ENCODE results near the gene TRPC4AP. TPM values are rescaled to one million over a fixed set of nuclear protein-coding genes. Genes with fewer than 3 reads are reported as not detected.

Gene TRPC4AP
- total RNA-seq, 1 experiment from 2014 or later = 64.8 TPM

- no peak for DNase-seq (ENCODE audit: low read depth)
Observed at GRCh38 chr20:34970846-34971560, 121.6 kb downstream of the TRPC4AP start.

DNA sequence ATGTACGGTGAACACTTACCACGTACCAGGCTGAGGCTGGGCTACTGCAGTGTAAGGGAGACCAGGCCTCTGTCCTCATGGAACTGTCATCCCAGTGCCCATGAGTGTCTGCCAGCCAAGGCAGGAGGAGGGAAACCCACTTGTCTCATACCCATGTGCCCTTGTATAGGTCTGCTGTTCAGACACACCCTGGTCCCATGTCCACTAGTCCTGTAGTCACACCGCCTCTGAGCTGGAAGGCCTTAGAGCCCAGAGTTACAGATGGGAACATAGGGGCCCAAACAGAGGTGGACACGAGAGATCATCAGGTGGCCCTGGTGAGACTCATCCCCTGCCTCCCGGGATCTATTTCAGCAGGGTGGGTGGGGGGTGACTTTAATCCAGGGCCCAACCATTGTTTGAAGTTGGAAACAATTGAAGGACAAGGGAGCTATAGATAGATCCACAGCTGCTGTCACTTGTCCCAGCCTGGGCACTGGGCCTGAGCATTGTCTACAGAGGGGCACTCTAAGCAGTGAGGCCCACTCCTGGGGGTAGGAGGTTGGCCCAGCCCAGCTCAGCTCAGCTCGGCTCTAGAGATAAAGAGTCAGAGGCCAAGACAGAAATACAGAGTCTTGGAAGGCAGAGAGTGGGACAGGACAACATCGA lies 122.3 kb downstream of the TRPC4AP start:
- no peak for DNase-seq (ENCODE audit: low read depth)

DNA sequence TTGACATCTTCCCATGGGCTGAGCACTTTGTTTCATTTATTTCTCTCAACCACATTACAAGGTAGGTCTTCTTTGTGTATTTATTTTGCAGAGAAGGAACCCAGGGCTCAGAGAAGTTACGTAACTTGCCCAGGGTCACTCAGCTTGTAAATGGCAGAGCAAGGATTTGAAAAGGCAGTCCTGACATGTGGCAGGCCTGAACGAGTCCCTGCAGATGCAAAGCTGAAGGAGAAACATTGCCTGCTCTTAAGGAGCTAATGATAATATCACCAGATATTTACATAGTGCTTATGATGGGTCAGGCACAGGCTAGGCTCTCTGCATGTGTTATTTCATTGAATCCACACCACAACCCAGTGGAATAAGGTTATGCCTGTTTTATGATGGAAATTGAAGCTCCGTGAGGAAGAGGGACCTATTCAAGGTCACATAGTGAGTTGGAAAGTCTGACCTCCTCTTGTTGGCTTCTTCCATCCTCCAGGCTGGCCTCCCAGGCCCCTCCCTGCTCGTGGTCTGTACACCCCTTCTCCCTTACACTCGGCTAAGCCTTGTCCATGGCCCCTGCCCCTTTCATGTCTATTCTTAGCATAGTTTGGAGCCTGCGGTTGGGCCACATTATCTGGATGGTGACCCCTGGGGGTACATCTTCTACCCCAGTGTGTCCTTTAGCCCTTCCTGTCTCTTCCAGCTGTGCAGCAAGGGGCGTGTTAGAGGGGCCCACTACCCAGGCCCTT lies 124.4 kb downstream of the TRPC4AP start:
- DNase-seq (ENCODE audit: low read depth) = no peak

DNA sequence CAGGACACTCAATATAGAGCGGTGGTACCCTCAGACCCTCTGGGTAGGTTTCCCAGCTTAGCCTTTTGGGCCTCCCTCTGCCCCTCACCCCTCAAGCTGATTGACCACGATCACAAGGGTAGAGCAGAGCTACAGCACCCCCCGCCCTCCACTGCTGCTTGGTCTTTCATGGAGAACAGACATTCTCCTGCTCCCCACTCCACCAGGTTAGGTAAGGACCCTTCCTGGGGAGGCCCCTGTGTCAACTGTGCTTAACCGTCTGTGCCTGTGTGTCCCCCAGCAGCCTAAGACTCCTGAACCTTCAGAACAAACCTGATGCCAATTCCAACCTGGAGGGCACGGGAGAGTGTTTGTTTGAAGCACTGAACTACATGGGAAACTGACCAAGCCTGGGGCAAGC lies 125.2 kb downstream of the TRPC4AP start:
- no peak for DNase-seq (ENCODE audit: low read depth)

GRCh38 chr20:34965051-34965450 lies 127.6 kb downstream of the TRPC4AP start:
- no peak for DNase-seq (ENCODE audit: low read depth)

GRCh38 chr20:34964486-34964885 lies 128.1 kb downstream of the TRPC4AP start:
- no peak for DNase-seq (ENCODE audit: low read depth)

DNA sequence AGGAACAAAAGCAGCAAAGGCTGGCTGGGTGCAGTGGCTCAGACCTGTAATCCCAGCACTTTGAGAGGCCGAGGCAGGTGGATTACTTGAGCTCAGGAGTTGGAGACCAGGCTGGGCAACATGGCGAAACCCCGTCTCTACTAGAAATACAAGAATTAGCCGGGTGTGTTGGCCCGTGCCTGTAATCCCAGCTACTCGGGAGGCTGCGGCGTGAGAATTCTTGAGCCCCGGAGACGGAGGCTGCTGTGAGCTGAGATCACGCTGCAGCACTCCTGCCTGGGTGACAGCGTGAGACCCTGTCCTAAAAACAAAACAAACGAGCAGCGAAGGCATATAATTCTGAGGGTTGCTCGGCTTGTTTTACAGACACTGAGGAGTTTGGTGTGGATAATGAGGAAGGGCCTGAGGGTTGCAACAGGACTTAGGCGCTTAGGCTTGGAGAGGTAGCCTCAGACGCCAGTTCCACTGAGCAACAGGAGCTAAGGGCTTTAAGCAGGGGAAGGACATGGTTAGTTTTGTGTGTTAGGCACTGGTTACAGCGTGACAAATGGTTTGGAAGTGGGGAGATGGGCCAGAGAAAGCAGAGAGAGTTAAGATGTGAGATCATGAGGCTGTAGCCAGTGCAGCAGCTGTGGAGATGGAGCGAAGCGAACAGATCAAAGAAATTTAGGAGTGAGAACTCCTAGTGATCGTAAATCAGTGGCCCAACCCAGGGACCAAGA lies 135.7 kb downstream of the TRPC4AP start:
- DNase-seq (ENCODE audit: low read depth) = no peak

GRCh38 chr20:34956041-34956458 lies 136.6 kb downstream of the TRPC4AP start:
- no peak for DNase-seq (ENCODE audit: low read depth)

- DNase-seq (ENCODE audit: low read depth) = peak; percentile 93
Observed at GRCh38 chr20:34955231-34956040, 137.2 kb downstream of the TRPC4AP start, which contains the start of the genes GSS and MYH7B. TSS of gene GSS (minus strand) at chr20:34955806. CDS start at chr20:34951852, 3,954 bp downstream. TSS of gene MYH7B (plus strand) at chr20:34955868. CDS start at chr20:34978006, 22,138 bp downstream.

- peak; percentile 42 for DNase-seq (ENCODE audit: low read depth)
Observed at GRCh38 chr20:34954904-34955230, 137.7 kb downstream of the TRPC4AP start.

DNA sequence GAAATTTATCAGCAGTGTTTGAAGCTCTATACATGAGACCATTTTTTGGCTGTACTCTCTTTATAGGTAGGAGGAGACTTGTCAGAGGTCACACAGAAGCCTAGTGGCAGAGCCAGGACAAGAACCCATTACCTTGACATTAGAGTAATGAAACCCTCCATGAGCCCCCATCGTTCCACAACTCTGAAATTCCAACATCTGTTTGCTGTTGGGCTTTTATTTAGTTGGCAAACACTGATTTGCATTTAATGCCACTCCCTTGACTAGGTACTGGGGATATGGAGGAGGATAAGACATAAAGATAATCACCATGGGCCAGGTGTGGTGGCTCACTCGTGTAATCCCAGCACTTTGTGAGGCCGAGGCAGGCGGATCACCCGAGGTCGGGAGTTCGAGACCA lies 138.6 kb downstream of the TRPC4AP start:
- no peak for DNase-seq (ENCODE audit: low read depth)

DNA sequence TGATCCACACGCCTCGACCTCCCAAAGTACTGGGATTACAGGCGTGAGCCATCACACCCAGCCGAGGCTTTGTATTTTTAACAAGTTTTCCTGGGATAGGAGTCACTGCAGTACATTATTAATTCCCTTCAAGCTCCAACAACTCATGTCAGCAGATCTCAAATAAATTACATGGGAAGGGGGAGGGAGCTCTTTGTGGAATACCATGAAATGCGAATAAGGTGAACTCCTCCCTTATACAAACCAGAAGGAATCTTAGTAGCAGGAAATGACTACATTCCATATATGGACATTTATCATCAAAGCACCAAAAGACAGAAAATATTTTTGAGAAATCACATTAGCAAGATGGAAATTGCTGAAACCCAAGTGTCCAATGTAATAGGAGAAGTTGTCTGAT lies 139.9 kb downstream of the TRPC4AP start:
- DNase-seq (ENCODE audit: low read depth) = no peak

Other genes starting within 250 kb of the TRPC4AP start
- 5.7 and 7.3 TPM in 2 replicates for gene GGT7, start 220.0 kb downstream of the TRPC4AP start, total RNA-seq (2014; rRNA removed)
- 19.5 and 24.5 TPM in 2 replicates for gene ACSS2, start 216.2 kb downstream of the TRPC4AP start, total RNA-seq (2014; rRNA removed)
- gene GSS, start 137.0 kb downstream of the TRPC4AP start, total RNA-seq (2014; rRNA removed) = 108 and 112 TPM in 2 replicates
- gene MYH7B, start 136.9 kb downstream of the TRPC4AP start, total RNA-seq (2014; rRNA removed) = 0.06 TPM in 1 of 2 replicates, not detected in the other
- gene EDEM2, start 54.5 kb upstream of the TRPC4AP start, total RNA-seq (2014; rRNA removed) = 34.7 and 40.6 TPM in 2 replicates
- gene PROCR, start 79.3 kb upstream of the TRPC4AP start, total RNA-seq (2014; rRNA removed) = 44.4 and 44.5 TPM in 2 replicates
- gene MMP24, start 133.9 kb upstream of the TRPC4AP start, total RNA-seq (2014; rRNA removed) = 0.26 and 0.69 TPM in 2 replicates
- 28.1 and 33.6 TPM in 2 replicates for gene MMP24OS, start 185.3 kb upstream of the TRPC4AP start, total RNA-seq (2014; rRNA removed)
- gene EIF6, start 192.0 kb upstream of the TRPC4AP start, total RNA-seq (2014; rRNA removed) = 265 and 277 TPM in 2 replicates
- not detected in 2 replicates for gene FAM83C, start 199.6 kb upstream of the TRPC4AP start, total RNA-seq (2014; rRNA removed)

Measured in LHCN-M2 (cell line).